ENCODE results near the gene CLN6.

GRCh38 chr15:68244235-68244634 is 14.7 kb upstream of the CLN6 start:
- TF ChIP-seq CTCF (IDR thresholded peaks at IDR 0.05) (no peak), POLR2A (IDR thresholded peaks at IDR 0.05) (no peak)
